HG02763 (cell line): ENCODE results near the gene MTMR3.

Experiments
- ATAC-seq: cut with Tn5 transposase; IDR thresholded peaks from one replicate; pipeline ENCODE4 v1.9.1; 2021; ENCODE audit warnings: mild to moderate bottlenecking, moderate library complexity; ENCODE audit not compliant: unreplicated experiment

MTMR3 gene

DNA sequence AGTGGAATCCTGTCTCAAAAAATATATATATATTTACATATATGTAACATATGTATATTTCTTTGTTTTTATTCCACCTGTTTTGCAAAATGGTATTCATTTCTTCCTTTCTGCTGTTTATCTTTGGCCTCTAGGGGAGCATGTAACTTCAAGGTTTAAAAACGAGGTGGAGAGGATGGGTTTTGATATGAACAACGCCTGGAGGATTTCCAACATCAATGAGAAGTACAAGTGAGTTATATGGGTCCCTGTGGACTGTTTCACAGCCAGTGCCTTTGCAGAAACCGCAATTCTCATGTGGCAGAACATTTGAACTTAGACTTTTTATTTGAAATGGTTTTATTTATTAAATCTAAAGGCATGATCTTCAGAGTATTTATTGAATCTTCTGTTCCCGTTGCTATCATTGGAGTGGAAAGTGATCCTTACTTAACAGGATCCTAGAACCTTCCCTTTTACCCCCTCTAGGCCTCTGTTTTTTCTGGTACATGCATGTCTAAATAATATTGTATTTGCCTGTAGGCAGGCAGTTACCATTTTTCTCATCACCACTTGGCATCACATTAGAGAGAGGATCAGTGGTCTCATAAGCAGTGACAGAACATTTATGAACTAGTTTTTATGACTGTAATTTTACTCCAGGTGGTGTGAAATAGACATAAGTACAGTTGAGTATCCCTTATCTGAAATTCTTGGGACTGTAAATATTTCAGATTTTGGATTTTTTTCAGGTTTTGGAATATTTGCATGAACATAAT lies 115.8 kb downstream of the MTMR3 start:
- no peak for ATAC-seq

DNA sequence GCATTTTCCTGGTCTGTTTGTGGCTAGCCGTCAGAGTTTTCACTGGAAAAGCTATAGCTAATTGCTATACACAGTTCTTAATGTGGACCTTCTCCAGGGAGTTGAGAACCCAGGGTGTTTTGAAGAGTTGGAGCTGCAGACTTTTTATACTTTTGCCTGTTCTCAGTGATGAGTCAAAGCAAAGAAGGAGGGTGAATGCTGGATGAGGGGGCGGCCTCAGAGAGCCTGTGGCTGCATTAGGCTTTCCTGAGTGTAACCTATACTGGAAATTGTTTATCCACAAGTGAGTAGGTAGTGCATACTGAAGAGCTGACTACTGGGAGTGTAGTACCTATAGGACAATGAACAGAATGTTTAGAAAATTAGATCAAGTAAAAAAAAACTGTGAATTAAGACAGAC lies 117.6 kb downstream of the MTMR3 start:
- no peak for ATAC-seq

DNA sequence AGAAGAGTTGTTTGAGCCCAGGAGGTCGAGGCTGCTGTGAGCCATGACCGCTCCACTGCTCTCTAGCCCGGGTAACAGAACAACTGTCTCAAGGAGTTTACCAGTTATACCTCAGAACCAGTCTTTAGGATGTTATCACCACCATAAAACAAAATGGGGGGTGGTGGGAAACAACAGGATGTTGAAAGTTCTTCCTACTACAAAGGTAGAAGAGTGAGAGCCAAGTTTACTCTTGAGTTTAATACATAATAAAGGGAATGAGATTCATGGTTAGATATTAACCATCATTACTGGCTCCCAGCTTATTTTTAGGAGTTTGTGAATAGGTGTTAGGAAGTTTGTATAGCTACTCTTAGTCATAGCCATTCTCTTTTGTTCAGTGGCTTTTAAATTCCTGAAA lies 118.5 kb downstream of the MTMR3 start:
- no peak for ATAC-seq

DNA sequence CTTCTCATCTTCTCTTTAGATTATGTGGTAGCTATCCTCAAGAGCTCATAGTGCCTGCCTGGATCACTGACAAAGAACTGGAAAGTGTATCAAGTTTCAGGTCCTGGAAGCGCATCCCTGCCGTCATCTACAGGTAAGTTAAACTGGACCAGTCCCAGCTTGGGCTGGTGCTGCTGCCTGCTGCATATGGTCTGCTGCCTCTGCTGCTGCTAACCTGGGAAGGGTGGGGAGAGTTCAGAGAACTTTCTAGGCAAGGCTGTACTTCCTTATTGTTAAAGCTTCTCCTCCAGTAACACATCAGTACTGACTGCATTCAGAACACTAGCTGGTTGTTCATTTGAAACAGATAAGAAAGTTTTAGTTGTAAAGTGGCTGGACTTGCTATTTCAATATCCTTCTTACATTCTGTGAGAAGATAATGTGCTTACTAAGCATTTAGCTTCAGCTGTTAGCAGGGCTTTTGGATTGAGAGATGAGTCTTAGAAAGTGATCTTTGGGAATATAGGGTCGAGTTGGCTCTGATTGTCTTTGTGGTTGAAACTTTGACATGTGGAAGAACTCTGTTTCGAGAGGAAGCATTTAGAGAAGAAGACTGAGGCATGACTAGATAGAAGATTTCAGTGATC lies 120.0 kb downstream of the MTMR3 start:
- no peak for ATAC-seq

DNA sequence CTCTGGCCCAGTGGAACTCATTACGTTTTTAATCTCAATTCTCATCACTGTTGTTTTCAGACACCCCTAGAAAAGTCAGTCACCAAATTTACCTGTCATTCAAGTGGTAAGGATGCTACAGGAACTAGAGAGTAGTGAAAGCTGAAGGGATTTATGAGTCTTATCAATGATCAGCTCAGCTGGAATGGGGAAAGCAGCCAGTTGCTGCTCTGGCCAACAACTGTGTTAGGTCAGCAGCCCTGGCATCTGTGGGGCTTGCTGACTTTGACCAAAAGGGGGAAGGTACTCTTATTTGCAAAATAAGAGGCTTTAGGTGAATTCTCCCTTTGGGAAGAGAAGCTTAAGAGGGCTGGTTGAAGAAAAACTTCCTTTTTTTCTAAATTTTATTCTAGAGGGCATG lies 121.1 kb downstream of the MTMR3 start:
- no peak for ATAC-seq

GRCh38 chr22:30004694-30005093 lies 121.7 kb downstream of the MTMR3 start:
- no peak for ATAC-seq

DNA sequence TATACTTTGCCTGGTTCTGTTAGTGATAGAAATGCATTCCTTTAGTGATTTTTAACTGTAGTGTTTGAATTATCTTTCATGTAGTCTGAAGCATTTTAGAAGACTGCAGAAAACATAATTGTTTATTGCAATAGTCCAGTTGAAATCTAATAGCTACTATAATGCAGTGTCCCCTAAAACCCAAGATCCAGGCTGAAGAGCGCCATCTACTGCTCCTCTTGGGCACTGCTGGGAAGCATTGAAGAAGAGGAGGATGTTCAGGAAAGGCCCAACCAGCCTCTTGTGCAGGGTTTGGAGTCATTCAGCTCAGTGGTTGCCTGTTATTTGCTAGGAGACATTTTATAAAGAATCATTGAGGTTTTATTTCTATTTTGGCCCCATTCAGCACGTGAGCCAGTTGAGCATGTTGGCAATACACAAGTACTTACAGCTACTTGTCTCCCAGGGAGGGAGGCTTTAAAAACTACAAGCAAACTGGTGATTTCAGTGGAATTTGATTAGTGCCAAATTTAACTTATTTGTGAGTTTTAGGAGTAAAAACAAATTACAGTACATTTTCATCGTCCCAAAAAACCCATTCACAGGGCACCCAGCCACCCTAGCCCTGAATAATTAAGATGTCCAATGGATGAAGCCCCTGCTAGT lies 122.4 kb downstream of the MTMR3 start:
- no peak for ATAC-seq

DNA sequence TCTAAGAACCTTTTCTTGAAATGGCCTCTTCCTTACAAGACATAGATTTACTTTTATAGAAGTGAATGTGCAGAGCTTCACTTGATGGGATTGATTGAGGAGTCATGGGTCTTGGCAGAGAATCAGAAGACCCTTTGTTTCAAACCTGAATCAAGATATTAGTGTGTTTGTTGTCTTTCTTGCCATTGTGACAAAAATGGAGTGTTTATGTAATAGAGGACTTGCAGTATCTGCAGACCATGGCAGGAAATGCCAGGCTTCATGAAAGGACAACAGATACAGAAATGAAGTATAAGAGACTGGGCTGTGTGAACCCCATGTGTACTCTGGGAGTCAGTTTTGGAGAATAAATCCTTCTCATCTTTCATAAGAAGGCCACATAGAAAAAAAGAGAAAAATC lies 124.4 kb downstream of the MTMR3 start:
- ATAC-seq, result no peak

DNA sequence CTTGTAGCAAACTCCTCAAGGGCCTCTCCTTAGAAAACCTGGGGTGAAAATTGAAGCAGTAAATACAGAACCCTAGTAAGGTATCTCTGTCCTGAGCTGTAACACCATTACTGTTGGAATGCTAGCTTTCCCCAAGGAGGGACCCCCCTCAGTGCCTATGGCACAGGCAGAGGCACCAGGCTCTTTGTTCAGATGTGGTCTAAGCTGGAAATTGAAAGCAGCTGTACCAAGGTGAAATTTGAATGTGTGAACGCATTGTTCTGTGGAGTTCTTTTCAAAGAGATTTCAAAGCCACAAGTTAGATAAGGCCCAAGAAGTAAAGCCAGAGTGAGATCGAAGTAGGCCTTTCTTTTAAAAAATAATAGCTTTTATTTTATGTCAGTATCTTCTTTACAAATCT lies 125.4 kb downstream of the MTMR3 start:
- no peak for ATAC-seq

- ATAC-seq, result no peak
Measured at GRCh38 chr22:30009478-30009877, 126.5 kb downstream of the MTMR3 start.

GRCh38 chr22:30010789-30011405 lies 127.9 kb downstream of the MTMR3 start:
- ATAC-seq, result no peak

DNA sequence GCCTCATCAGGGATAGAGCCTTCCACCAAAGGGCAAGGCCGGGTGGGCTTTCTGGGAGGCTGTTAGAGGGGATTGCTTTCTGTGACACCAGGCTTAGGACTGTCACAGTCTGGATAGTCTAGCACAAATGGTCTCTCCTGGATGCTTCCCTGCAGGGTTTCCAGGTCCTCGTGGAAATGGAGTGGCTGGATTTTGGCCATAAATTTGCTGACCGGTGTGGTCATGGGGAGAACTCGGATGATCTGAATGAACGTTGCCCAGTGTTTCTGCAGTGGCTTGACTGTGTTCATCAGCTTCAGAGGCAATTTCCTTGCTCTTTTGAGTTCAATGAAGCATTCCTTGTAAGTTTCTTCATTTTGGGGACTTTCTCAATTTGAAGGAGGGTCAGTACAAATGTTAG lies 130.2 kb downstream of the MTMR3 start:
- no peak for ATAC-seq

DNA sequence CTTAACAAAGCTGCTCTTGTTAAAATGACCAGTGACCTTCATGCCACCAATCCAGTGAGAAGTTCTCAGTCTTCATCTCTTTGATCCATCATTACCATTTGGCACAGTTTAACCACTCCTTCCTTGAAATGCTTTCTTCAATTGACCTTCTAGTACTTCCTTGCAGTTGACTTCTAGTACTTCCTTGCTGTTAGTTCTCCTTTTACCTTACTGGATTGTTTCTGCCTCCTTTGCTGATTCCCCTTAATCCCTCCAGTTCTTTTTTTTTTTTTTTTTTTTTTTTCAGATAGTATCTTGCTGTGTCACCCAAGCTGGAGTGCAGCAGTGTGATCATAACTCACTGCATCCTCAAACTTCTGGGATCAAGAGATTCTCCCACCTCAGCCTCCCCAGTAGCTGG lies 131.3 kb downstream of the MTMR3 start:
- ATAC-seq, result no peak

- ATAC-seq, result no peak
Measured at GRCh38 chr22:30015229-30015797, 132.3 kb downstream of the MTMR3 start.

GRCh38 chr22:30015846-30016245 lies 132.9 kb downstream of the MTMR3 start:
- ATAC-seq, result no peak

DNA sequence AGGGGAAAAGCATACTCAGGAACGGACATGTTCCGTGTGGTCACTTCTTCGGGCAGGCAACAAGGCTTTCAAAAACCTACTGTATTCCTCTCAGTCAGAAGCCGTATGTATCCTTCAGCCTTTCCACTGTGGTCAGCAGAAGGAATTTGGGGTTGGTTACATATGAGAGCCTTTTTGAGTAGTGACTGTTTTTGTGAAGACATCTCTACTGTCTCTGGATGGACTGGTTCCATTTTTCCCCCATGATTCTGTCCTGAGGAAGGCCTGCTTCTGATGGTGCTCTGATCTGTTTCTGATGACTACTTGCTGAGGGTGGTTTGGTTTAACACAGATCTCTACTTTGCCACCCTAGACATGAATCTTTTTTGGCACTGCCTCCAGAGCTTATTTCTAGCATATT lies 133.6 kb downstream of the MTMR3 start:
- ATAC-seq, result no peak

DNA sequence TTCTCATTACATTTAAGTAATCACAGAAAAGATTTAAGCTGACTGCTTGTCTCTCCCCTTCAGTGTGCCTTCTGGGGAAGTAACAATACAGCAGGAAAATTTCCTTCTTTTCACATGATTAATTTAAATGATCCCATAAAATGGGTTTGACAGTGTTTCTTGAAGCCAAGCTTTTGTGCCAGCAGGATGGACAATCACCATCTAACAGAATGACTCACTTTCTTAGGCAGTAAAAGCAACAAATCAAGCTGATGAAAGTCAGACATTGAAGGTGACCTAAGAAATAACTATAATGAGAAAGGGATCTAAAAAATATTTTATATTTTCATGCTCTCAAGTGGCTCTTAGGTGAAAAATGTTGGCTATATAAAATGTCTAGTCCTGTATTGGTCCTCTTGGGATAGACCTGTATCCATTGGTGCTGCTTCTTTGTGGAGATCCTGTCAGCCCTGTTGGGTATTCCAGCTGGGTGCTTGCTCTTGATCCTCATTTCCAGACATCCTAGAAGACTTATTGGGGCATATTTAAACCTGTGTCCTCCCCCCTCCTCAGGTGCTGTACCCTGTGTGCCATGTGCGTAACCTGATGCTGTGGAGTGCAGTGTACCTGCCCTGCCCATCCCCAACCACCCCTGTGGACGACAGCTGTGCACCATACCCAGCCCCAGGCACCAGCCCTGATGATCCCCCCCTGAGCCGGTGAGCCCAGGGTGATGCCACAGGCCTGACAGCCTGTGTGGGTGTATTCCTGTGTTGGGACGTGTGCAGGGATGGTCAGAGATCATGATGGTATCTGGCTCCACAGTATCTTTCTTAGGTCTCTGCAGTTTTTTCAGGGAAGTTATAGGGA lies 134.6 kb downstream of the MTMR3 start:
- ATAC-seq, result no peak

DNA sequence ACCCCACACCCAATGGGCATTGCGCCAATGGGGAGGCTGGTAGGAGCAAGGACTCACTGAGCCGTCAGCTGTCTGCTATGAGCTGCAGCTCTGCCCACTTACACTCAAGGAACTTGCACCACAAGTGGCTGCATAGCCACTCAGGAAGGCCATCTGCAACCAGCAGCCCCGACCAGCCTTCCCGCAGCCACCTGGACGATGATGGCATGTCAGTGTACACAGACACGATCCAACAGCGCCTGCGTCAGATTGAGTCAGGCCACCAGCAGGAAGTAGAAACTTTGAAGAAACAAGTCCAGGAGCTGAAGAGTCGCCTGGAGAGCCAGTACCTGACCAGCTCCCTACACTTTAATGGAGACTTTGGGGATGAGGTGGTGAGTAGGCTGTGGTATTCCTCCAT lies 137.5 kb downstream of the MTMR3 start:
- no peak for ATAC-seq

DNA sequence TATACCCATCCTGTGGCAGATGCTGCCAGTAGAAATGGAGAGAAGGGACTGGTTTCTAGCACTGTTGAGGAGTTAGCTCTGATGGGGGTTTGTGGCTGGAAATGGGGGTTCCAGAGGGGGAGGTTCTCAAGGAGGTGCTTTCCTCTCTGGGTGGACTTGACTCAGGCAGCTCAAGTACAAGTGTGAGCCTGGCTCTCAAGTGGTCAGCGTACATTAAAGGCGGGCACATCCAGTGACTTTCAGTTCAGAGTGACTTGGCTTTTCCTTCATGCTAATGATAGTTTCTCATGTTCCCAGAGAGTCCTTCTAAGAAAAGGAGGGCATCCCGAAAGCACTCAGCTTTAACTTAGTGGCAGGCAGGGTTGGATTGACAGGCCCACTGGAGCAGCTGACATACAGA lies 138.4 kb downstream of the MTMR3 start:
- no peak for ATAC-seq

- ATAC-seq, result no peak
Measured at GRCh38 chr22:30021881-30022619, 139.1 kb downstream of the MTMR3 start.
